ENCODE results near the gene SLC28A1.
"Not testable (repeated sequence)": the region's sequence is repeated elsewhere in the genome, so short reads cannot be mapped to it uniquely, and the experiment has no call there.

SLC28A1 gene

GRCh38 chr15:84975871-84976351 lies 91.4 kb downstream of the SLC28A1 start:
- no peak for DNase-seq

GRCh38 chr15:84976746-84977345 lies 92.4 kb downstream of the SLC28A1 start:
- DNase-seq: no peak

- no peak for DNase-seq
Measured at GRCh38 chr15:84979651-84980050, 95.2 kb downstream of the SLC28A1 start.

GRCh38 chr15:84980196-84981053 lies 96.0 kb downstream of the SLC28A1 start:
- DNase-seq: peak; percentile 93

- peak; percentile 99 for DNase-seq
Measured at GRCh38 chr15:84981054-84981710, 96.7 kb downstream of the SLC28A1 start.

GRCh38 chr15:84981711-84982300 lies 97.3 kb downstream of the SLC28A1 start, which contains the start of gene PDE8A:
TSS of gene PDE8A (plus strand) at chr15:84981856. CDS start at chr15:84982163, 307 bp downstream.
- peak; percentile 55 for DNase-seq

- DNase-seq: no peak
Measured at GRCh38 chr15:84982301-84982920, 97.9 kb downstream of the SLC28A1 start.

GRCh38 chr15:84983294-84983693 lies 98.8 kb downstream of the SLC28A1 start:
- no peak for DNase-seq

- DNase-seq: no peak
Measured at GRCh38 chr15:84983711-84984110, 99.2 kb downstream of the SLC28A1 start.

GRCh38 chr15:84985158-84985557 lies 100.7 kb downstream of the SLC28A1 start:
- DNase-seq: no peak

- not testable (repeated sequence) for DNase-seq
Measured at GRCh38 chr15:84987351-84987750, 102.9 kb downstream of the SLC28A1 start.

- DNase-seq: no peak
Measured at GRCh38 chr15:84987949-84988624, 103.6 kb downstream of the SLC28A1 start.

- DNase-seq: no peak
Measured at GRCh38 chr15:84988909-84989644, 104.6 kb downstream of the SLC28A1 start.

GRCh38 chr15:84990507-84990906 lies 106.0 kb downstream of the SLC28A1 start:
- DNase-seq: no peak

GRCh38 chr15:84991014-84991712 lies 106.7 kb downstream of the SLC28A1 start:
- DNase-seq: no peak

- peak; percentile 86 for DNase-seq
Measured at GRCh38 chr15:84992157-84992944, 107.9 kb downstream of the SLC28A1 start.
